Hippocampal formation (tissue), 2 donors: ENCODE results near the gene MFRP.

Experiments
- DNase-seq, 2 donors: peaks; one replicate each; lab custom pipeline; 2025; lab: John Stamatoyannopoulos, UW

The MFRP gene

GRCh38 chr11:119338318-119338890 lies 8.1 kb downstream of the MFRP start:
- DNase-seq = peak; percentile 58 to 59

DNA sequence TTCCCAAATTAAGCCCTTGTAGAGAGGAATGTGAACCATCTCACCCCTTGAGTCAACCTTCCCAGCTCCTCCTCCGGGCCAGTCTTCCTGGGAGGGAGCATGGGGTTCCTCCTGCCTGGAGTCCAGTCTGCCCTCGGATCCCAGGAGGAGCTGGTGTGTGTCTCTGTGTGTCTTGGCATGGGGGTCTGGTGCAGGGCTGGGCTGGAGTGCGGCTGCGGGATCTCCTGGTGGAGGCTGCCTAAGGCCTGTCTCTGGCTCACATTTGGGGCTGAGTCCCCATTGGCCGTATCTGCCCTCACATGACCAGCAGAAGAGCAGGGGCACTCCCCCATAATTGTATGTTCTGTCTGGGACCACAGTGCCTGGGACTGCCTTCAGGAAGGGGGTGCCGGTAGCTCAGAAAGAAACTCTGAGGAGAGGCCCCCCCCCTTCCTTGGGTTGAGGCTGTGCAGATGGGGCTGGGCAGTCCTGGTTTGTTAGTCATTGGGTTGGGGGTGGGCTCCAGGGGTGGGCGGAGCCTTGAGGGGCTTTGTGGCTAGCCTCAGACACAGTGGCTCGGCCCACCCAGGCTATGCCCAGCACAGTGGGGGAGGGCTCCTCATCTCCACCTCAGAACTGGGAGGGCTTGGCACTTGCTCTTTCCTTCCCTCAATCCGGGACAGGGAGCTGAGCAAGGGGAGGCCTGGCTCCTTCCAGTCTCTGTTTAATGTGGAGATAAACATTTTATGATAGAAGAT lies 8.8 kb downstream of the MFRP start:
- no peak for DNase-seq

GRCh38 chr11:119336744-119337469 lies 9.6 kb downstream of the MFRP start:
- no peak for DNase-seq

DNA sequence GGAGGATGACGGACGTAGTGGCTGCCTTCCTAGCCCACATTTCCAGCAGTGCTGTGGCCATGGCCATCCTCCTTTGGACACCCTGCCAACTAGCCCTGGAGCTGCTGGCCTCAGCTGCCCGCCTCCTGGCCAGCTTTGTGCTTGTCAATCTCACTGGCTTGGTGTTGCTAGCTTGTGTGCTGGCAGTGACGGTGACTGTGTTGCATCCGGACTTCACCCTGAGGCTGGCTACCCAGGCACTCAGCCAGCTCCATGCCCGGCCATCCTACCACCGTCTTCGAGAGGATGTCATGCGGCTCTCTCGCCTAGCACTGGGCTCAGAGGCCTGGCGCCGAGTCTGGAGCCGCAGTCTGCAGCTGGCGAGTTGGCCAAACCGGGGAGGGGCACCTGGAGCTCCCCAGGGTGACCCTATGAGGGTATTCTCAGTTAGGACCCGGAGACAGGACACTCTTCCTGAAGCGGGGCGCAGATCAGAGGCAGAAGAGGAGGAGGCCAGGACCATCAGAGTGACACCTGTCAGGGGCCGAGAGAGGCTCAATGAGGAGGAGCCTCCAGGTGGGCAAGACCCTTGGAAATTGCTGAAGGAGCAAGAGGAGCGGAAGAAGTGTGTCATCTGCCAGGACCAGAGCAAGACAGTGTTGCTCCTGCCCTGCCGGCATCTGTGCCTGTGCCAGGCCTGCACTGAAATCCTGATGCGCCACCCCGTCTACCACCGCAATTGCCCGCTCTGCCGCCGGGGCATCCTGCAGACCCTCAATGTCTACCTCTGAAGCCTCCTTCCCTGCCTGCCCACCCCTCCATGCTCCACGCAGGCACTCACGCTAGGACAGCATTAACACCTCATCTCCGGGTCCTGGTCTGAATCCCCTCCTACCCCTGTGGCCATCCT lies 10.6 kb downstream of the MFRP start:
- DNase-seq = peak in 1 of 2 donors; percentile 22

DNA sequence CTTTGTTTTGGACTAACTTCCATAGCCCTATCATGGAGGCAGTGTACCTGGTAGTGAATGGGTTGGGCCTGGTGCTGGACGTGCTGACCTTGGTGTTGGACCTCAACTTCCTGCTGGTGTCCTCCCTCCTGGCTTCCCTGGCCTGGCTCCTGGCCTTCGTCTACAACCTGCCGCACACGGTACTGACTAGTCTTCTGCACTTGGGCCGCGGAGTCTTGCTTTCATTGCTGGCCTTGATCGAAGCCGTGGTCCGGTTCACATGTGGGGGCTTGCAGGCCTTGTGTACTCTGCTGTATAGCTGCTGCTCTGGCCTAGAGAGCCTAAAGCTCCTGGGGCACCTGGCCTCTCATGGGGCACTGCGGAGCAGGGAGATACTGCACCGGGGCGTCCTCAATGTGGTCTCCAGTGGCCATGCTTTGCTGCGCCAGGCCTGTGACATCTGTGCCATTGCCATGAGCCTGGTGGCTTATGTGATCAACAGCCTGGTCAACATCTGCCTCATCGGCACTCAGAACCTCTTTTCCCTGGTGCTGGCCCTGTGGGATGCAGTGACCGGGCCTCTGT lies 11.3 kb downstream of the MFRP start:
- DNase-seq = no peak

GRCh38 chr11:119334174-119334930 lies 12.2 kb downstream of the MFRP start, which contains the start of gene RNF26:
Gene RNF26 (plus strand): TSS chr11:119334527. CDS start chr11:119335123, 596 bp downstream.
- peak; percentile 94 to 98 for DNase-seq

GRCh38 chr11:119332111-119332765 lies 14.3 kb downstream of the MFRP start:
- DNase-seq = no peak

GRCh38 chr11:119330237-119330636 lies 16.3 kb downstream of the MFRP start:
- no peak for DNase-seq

GRCh38 chr11:119329320-119329719 lies 17.2 kb downstream of the MFRP start:
- no peak for DNase-seq

DNA sequence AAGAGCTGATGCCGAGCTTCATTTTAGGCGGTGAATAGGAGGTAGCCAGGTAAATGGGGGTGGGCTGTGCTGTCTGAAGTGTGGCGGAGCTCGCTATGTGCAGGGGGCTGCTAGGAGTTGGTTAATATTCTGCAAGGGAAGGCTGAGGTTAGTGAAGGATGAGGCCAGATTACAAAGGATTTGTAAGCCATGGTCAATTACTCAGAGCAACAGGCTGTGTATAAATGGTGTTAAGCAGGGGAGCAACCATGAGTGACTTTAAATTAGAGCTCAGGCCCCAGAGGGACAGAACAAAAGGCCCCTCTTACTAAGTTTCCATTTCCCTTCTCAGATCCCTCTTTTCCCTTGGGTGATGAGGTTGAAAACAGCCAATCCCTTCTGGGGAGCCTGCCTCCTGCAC lies 22.3 kb downstream of the MFRP start:
- no peak for DNase-seq

GRCh38 chr11:119323532-119324033 lies 22.9 kb downstream of the MFRP start:
- DNase-seq = peak in 1 of 2 donors; percentile 60

- no peak for DNase-seq
Measured at GRCh38 chr11:119322921-119323531, 23.5 kb downstream of the MFRP start.

DNA sequence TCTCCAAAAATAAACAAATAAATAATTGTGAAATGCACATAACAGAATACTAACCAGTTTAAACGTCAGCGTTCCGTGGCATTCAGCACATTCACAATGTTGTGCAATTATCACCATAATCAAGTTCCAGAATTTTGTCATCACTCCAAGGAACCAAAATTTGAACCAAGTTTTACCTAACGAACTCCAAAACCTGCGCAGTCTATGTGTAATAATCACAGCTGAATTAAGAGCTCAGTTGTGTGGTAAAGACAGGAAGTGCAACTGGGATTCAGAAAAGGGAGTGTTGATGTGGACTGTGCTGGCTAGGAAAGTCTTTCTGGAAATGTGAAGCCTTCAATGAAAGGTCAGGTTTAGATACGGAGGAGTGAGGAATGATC lies 24.2 kb downstream of the MFRP start:
- no peak for DNase-seq

DNA sequence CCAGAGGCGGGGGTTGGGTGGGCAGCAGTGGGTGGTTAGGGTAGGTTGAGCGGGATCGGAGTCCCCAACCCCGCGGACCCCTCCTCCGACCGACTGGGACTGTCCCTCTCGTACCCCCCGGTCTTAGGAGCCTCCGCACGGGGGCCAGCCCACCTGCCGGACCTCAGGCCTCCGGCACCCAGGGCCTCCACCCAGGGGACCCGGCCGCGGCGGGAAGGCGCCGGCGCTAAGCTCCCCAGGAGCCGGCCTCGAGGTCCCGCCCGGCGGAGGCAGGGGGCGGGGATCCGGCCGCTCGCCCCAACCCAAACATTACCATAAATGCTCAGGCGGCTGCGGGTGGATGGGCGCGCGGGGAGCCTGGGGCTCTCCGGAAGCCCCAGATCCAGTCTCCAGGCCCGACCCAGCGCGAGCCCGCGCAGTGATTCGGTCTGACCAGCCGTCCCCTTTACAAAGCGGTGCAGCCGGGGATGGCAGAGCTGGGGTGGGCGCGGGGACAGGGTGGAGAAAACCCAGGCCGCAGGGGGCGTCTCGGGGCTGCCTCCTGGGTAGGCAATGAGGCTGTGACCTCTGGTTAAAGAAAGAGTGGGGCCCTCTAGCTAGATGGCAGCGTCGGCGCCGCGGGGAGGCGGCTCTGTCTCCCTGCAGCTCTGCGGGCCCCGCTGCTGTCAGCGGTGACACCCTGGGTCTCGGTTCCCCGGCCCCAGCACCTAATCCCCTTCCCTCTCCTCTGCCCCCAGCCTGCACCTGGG lies 25.6 kb downstream of the MFRP start:
- peak in 1 of 2 donors; percentile 35 for DNase-seq

- DNase-seq = peak; percentile 61 to 83
Measured at GRCh38 chr11:119320240-119320775, 26.2 kb downstream of the MFRP start.

DNA sequence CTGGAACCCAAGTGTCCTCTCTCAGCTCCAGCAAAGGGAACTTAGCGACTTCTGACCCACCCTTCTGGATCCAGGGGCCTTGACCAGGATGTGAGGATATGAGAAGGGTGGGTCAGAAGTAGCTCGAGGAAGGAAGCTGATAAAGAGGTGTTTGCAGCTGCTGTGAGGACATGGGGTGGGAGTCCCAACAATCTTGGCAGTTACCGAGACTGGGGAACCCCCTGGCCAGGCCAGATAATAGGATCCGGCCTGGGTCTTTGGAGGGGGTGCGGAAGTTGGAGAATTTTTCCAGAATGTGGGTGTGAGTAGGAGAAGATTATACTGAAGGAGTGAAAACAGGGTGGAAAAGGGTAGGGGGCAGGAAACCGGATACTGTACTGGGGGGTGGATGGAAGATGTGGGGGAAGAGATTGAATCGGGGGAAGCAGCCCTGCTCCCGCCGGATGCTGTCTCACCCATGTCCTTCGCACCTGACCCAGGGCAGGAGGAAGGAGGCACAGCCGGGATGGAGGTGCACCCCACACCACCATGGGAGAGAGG lies 26.7 kb downstream of the MFRP start:
- no peak for DNase-seq

DNA sequence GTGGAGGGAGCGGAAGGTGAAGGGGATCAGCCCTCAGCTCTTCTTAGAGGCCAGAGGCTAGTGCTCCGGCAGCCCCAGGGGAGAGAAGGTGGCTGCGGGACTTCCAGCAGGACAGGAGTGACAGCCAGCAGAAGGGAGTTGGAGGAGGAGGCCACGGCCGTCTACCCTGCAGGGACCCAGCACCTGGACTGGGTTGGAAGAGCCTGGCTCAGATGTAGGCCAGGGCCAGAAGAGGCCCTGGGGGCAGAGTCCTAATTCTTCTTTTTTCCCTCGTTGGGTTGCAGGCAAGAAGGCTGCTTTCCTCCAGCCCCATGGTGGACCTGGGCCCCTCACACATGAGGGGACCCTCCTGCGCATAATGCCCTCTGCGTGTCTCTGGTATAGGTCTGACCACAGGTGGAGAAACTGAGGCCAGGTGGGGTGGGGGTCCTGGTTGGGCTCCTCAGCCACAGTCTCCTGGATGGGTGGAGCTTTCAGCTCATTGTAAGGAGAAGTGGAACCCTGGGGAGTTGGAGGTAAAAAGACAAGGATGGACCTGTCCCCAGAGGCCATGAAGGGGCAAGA lies 27.3 kb downstream of the MFRP start:
- DNase-seq = no peak
